ENCODE data around the gene AUP1. TPM values are rescaled to one million over a fixed set of nuclear protein-coding genes. Genes with fewer than 3 reads are reported as not detected.

The AUP1 gene
- total and polyA plus RNA-seq, 2 experiments from 2014 or later, result 98.7 to 105 TPM

- TF ChIP-seq ZNF462 (CRISPR knock-in tag; IDR thresholded peaks at IDR 0.05), result no peak
- TF ChIP-seq CREB1 (CRISPR knock-in tag; IDR thresholded peaks at IDR 0.05; ENCODE audit: low read depth), result no peak
- TF ChIP-seq JUNB (IDR thresholded peaks at IDR 0.05; ENCODE audit: unreplicated experiment), result no peak
Measured at GRCh38 chr2:74495440-74495839, 34.1 kb downstream of the AUP1 start (continued).

- Mint-ChIP-seq H3K4me3 (no peak overlapping the region), H3K27ac (no peak overlapping the region), H3K36me3 (ENCODE audit: low read depth) (peaks cover 43% of the 10 kb centered on the region), H3K27me3 (ENCODE audit: insufficient read depth, low read depth, poor library complexity) (peaks cover 41% of the 10 kb centered on the region), H3K4me1 (peaks cover 11% of the 10 kb centered on the region), H3K9me3 (no peaks in the 10 kb centered on the region; the same call in 2 of the 3 replicates)
- no peak for ATAC-seq
- 0 out of 2 replicates have a peak, but pooled peaks cover 5% of the 10 kb centered on the region for H3K36me3 ChIP-seq (ENCODE audit: insufficient read depth)
- no peak overlapping the region for H3K4me2 ChIP-seq
- 0 out of 2 replicates have a peak, but pooled peaks cover 14% of the 10 kb centered on the region for H3F3A ChIP-seq (replicated peaks; ENCODE audit: low read depth)
- H3K27me3 ChIP-seq (ENCODE audit: insufficient read depth), result peaks cover 46% of the 10 kb centered on the region
- H3K27ac ChIP-seq (ENCODE audit: low read depth), result no peak overlapping the region
- H3K4me1 ChIP-seq (ENCODE audit: insufficient read depth), result peaks cover 10% of the 10 kb centered on the region; the same call in 1 of the 2 replicates
- no peak overlapping the region for H2AFZ ChIP-seq
- no peaks in the 10 kb centered on the region for H3K9me2 ChIP-seq (ENCODE audit: insufficient read depth)
- no peaks in the 10 kb centered on the region; the same call in 1 of the 2 replicates for H4K20me1 ChIP-seq (replicated peaks; ENCODE audit: insufficient read depth)
- no peak for DNase-seq (ENCODE audit: low spot score)
- H3K79me2 ChIP-seq (replicated peaks; ENCODE audit: insufficient read depth), result no peaks in the 10 kb centered on the region
- no peak overlapping the region for H3K4me3 ChIP-seq
- TF ChIP-seq CTCF (conservative IDR thresholded peaks at IDR 0.05; ENCODE audit: low read depth in 2 of 2), result no peak
- no peak for TF ChIP-seq STAT1 (IDR thresholded peaks at IDR 0.05; ENCODE audit: unreplicated experiment)
- TF ChIP-seq EZH2 (IDR thresholded peaks at IDR 0.05; ENCODE audit: low read depth, unreplicated experiment), result no peak
- no peak for TF ChIP-seq CREB1 (CRISPR knock-in tag; IDR thresholded peaks at IDR 0.05; ENCODE audit: low read depth)
- no peak for TF ChIP-seq ZNF331 (CRISPR knock-in tag; IDR thresholded peaks at IDR 0.05; ENCODE audit: low read depth)
- no peak for TF ChIP-seq ETS1 (IDR thresholded peaks at IDR 0.05)
- no peak for TF ChIP-seq ZNF114 (CRISPR knock-in tag; IDR thresholded peaks at IDR 0.05)
- TF ChIP-seq NANOG (IDR thresholded peaks at IDR 0.05; ENCODE audit: borderline replicate concordance), result no peak
- TF ChIP-seq EZH2phosphoT487 (IDR thresholded peaks at IDR 0.05; ENCODE audit: unreplicated experiment), result no peak
Measured at GRCh38 chr2:74493546-74493945, 36.0 kb downstream of the AUP1 start.
